Sigmoid colon (tissue), 7 donors: Measurements from ENCODE around the gene BPIFB3. TPM values are rescaled to one million over a fixed set of nuclear protein-coding genes. Genes with fewer than 3 reads are reported as not detected.

Experiments used
- DNase-seq: peaks from one replicate; pipeline ENCODE4 v3.0.0-alpha.2; 2019
- H3K27ac ChIP-seq, 4 donors: fragments of 200-600 bp; sonication (generic); one replicate each; pipeline ENCODE4 v1.5.1; 2016 to 2019; ENCODE audit warnings: mild to moderate bottlenecking in 1 of 4
- H3K27me3 ChIP-seq, 3 donors: fragments of 200-600 bp; sonication (generic); one replicate each; pipeline ENCODE4 v1.5.1; 2019; ENCODE audit warnings: mild to moderate bottlenecking in 1 of 3
- H3K36me3 ChIP-seq, 4 donors: fragments of 200-600 bp; sonication (generic); one replicate each; pipeline ENCODE4 v1.5.1; 2016 to 2019
- H3K4me1 ChIP-seq, 4 donors: fragments of 200-600 bp; sonication (generic); one replicate each; pipeline ENCODE4 v1.5.1; 2017 to 2019
- H3K4me3 ChIP-seq, 4 donors: fragments of 200-600 bp; sonication (generic); one replicate each; pipeline ENCODE4 v1.5.1; 2017 to 2019; ENCODE audit warnings: mild to moderate bottlenecking in 2 of 4, moderate library complexity in 1 of 4
- H3K9me3 ChIP-seq, 4 donors: fragments of 200-600 bp in 3 of 4; sonication (generic) in 3 of 4; one replicate each; pipeline versions ENCODE4 v1.5.1 to v1.6.1; 2013 to 2019
- CTCF ChIP-seq, 4 experiments: fragments of 450-650 bp in 3 of 4; fragments of 200-600 bp in 1 of 4; IDR thresholded peaks; one replicate each; pipeline ENCODE4 v1.5.1; 2016 to 2019; ENCODE audit warnings: antibody characterized with exemption in 4 of 4, mild to moderate bottlenecking in 3 of 4, moderate library complexity in 2 of 4
- EP300 ChIP-seq, 4 donors: sonication (generic); formaldehyde crosslinking; IDR thresholded peaks; one replicate each; pipeline ENCODE4 v1.6.1; 2017; ENCODE audit warnings: antibody characterized with exemption in 4 of 4
- POLR2A ChIP-seq, 2 donors: fragments of 450-650 bp; IDR thresholded peaks; one replicate each; pipeline ENCODE4 v1.6.1; 2016; ENCODE audit warnings: antibody characterized with exemption in 2 of 2, mild to moderate bottlenecking in 2 of 2, moderate library complexity in 2 of 2
- POLR2AphosphoS5 ChIP-seq, 4 donors: sonication (generic); formaldehyde crosslinking; IDR thresholded peaks; one replicate each; pipeline ENCODE4 v1.6.1; 2017; ENCODE audit warnings: antibody characterized with exemption in 4 of 4
- WGBS, 2 donors: extraction: QIAGEN DNeasy Blood & Tissue Kit; methylation state at CpG; one replicate each; pipeline ENCODE4 v1.1.7; 2013; 5-methylcytosine and 5-hydroxymethylcytosine counted together
- intact Hi-C: fragments of 100-400 bp; cut with DNase I; formaldehyde crosslinking; loops from one replicate; pipeline ENCODE4 v1.15.1; 2023
- polyA plus RNA-seq, 3 donors: library from polyadenylated mRNA; stranded (reverse); fragments of 200-250 nt; gene quantifications; one replicate each; pipeline ENCODE4 v1.2.3, GENCODE V29; 2013
- total RNA-seq, 4 donors: library from RNA; depleted of rRNA; stranded (reverse); fragments of >200 nt; gene quantifications; one replicate each; pipeline ENCODE4 v1.1.0, GENCODE V29; 2016
- donor health status: healthy with polysubstance abuse.
- donor health status: Bipolar disorder and iron deficiency.
- donor health status: healthy.

Gene BPIFB3
- total and polyA plus RNA-seq, 7 donors: not detected

DNA sequence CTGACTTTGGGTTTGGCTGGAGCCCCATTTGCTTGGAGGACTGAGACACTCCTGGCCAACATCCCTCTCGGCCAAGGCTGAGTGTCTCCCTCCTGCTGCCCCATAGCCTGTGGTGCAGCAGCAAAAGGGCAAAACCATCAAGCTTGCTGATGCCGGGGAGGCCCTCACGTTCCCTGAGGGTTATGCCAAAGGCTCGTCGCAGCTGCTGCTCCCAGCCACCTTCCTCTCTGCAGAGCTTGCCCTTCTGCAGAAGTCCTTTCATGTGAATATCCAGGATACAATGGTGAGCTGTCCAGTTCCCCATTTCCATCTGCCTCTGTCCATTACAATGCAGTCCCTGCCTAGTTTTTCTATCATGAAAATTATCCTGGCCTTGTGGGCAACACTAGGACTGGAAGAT, 16.2 kb upstream of the BPIFB3 start:
- Histone ChIP-seq H3K9me3 (no peaks in the 10 kb centered on the region), H3K27ac (no peak overlapping the region), H3K27me3 (no peaks in the 10 kb centered on the region), H3K4me3 (no peak overlapping the region), H3K36me3 (no peaks in the 10 kb centered on the region), H3K4me1 (no peaks in the 10 kb centered on the region)
- DNase-seq: no peak
- TF ChIP-seq CTCF (IDR thresholded peaks at IDR 0.05): no peak
- TF ChIP-seq POLR2A (IDR thresholded peaks at IDR 0.05): no peak
- no peak for TF ChIP-seq EP300 (IDR thresholded peaks at IDR 0.05)
- TF ChIP-seq POLR2AphosphoS5 (IDR thresholded peaks at IDR 0.05): no peak
- intact Hi-C loops: no loop called here
- WGBS, 2 donors: 69 to 72% methylated on average over 5 of the region's 5 CpGs

GRCh38 chr20:33038243-33038642, 15.5 kb upstream of the BPIFB3 start:
- TF ChIP-seq POLR2A (IDR thresholded peaks at IDR 0.05) (no peak), CTCF (IDR thresholded peaks at IDR 0.05) (no peak), POLR2AphosphoS5 (IDR thresholded peaks at IDR 0.05) (no peak), EP300 (IDR thresholded peaks at IDR 0.05) (no peak)
- WGBS, 2 donors: 92 to 93% methylated on average over 4 of the region's 4 CpGs
- intact Hi-C loops: no loop called here
- H3K36me3 ChIP-seq: no peaks in the 10 kb centered on the region
- no peaks in the 10 kb centered on the region for H3K9me3 ChIP-seq
- no peak overlapping the region for H3K4me3 ChIP-seq
- DNase-seq: no peak
- no peaks in the 10 kb centered on the region for H3K27me3 ChIP-seq
- no peaks in the 10 kb centered on the region for H3K4me1 ChIP-seq
- H3K27ac ChIP-seq: no peak overlapping the region

GRCh38 chr20:33042430-33042829, 11.3 kb upstream of the BPIFB3 start:
- no peaks in the 10 kb centered on the region for H3K36me3 ChIP-seq
- intact Hi-C loops: no loop called here
- no peaks in the 10 kb centered on the region for H3K4me1 ChIP-seq
- H3K4me3 ChIP-seq: no peak overlapping the region
- no peak for DNase-seq
- H3K27ac ChIP-seq: no peak overlapping the region
- peaks cover 0 to 8% (median 4%) of the 10 kb centered on the region in 4 donors for H3K9me3 ChIP-seq
- TF ChIP-seq EP300 (IDR thresholded peaks at IDR 0.05) (no peak), POLR2AphosphoS5 (IDR thresholded peaks at IDR 0.05) (no peak), POLR2A (IDR thresholded peaks at IDR 0.05) (no peak), CTCF (IDR thresholded peaks at IDR 0.05) (no peak)
- H3K27me3 ChIP-seq: no peaks in the 10 kb centered on the region
- 88% methylated on average over 3 of the region's 3 CpGs for WGBS, 2 donors

- Histone ChIP-seq H3K27ac (no peak overlapping the region), H3K36me3 (no peaks in the 10 kb centered on the region), H3K4me1 (no peaks in the 10 kb centered on the region), H3K9me3 (peaks cover 0 to 9% (median 4%) of the 10 kb centered on the region in 4 donors), H3K4me3 (no peak overlapping the region), H3K27me3 (no peaks in the 10 kb centered on the region)
- WGBS, 2 donors: 35 to 77% methylated on average over 2 of the region's 2 CpGs
- intact Hi-C loops: no loop called here
- DNase-seq: no peak
- TF ChIP-seq CTCF (IDR thresholded peaks at IDR 0.05): no peak
- TF ChIP-seq POLR2AphosphoS5 (IDR thresholded peaks at IDR 0.05): no peak
- no peak for TF ChIP-seq EP300 (IDR thresholded peaks at IDR 0.05)
- no peak for TF ChIP-seq POLR2A (IDR thresholded peaks at IDR 0.05)
Observed at GRCh38 chr20:33042983-33043730, 10.5 kb upstream of the BPIFB3 start.
